Medulla oblongata (tissue), 1 donor: Measurements from ENCODE around the gene FSTL4.

ENCODE experiments used
- DNase-seq: peaks from one replicate; pipeline ENCODE4 v3.0.0-alpha.2; 2015; ENCODE audit errors: extremely low spot score

The FSTL4 gene

GRCh38 chr5:133266527-133266878, 345.8 kb downstream of the FSTL4 start:
- DNase-seq, result no peak

DNA sequence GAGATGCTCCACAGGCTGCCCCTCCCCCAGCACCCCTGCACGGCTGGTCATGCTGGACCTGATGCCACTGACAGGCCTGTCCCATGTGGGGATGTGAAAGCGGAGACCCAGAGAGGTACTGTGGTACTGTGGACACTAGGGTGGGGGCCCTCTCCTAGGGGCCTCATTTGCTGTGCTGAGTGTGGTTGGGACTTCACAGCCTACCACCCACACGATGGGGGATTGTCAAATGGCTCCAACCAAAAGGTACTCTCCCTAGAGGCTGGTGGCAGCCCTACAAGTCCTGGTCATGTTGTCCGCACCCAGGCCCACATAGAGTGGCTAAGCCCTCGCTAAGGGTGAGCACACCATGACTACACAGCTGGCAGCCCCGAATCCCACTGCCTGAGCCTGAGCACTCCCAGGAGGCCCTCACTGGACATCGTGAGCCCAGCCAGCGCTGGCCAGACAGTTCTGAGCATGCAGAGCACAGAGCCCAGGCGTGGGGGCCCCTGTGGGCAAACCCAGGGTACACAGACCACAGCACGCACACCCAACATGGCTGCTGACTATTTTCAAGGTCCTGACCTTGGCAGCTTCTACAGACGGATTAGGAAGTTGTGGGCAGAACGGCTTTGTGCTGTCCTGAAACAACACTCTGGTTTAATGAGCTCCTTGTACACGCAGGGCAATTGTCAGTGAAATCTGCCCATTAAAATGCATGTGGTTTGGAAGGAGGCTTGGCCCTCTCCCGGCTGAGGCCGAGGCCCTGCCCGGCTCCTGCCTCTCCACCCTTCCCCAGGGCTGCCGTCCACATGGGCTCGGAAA, 346.4 kb downstream of the FSTL4 start:
- no peak for DNase-seq

DNA sequence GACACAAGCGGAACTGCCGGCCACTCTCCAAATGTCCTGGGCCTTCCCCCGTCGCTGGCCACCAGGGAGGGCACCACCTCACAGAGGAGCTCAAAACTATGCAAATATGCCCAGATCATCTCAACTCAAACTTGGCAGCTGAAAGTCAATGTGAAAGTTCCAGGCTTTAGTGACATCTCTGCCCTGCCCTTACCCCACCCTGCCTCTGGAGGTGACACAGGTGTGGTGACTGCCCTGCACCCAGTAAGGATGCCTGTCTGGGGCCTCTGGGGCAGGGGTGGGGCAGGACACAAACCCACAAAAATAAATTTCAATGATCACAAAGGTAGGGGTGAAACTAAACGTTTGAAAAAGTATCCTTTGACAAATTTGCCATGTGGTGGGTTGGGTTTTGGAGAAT, 347.1 kb downstream of the FSTL4 start:
- no peak for DNase-seq

DNA sequence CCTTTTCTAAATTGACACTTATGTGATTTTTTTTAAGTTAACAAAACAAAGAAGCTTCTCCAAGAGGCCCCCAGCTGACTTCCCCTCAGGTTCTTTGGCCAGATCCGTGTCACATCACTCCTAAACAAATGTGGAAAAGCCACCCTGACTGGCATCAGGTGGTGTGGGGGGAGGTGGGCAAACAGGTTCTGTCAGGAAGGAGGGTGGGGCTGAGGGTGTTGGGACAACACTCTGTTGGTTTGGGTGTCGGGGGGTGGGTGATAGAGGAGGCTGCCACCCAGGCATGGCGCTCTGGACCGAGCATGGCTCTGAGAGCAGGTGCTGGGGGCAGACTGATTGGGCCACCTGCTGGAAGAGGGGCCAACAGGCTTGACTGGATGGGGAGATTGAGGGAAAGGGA, 349.7 kb downstream of the FSTL4 start:
- DNase-seq, result no peak

- DNase-seq, result no peak
Observed at GRCh38 chr5:133261993-133262392, 350.3 kb downstream of the FSTL4 start.

GRCh38 chr5:133260715-133261114, 351.6 kb downstream of the FSTL4 start:
- DNase-seq, result no peak

DNA sequence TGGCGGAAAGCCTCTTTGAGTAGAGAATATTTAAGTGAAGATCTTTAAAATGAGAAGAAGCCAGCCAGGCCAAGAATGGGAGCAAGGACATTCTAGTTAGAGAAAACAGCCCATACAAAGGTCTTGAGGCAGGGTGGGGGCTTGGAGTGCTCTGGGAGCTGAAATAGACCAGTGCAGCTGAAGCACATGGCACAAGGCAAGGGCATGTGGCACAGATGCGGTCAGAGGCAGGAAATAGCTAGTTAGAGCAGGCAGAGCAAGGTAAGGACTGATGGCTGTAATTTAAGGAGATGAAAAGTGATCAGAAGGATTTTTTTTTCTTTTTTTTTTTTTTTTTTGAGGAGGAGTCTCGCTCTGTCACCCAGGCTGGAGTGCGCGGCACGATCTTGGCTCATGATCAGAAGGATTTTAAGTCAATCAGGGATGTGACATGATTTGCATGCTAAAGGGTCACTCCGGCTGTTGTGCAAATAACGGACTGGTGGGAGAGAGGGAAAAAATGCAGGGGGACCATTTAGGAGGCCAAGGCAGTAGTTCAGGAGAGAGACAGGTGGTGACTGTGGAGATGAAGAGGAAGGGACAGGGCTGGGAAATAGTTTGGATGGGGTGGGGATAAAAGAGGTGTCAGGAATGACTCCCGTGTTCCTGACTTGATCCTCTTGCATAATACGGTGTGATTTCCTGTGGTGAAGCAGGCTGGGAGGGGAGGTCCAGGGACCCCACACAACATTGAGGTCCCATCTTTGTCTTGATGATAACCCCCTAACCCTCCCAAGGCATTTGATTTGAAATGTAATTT, 352.9 kb downstream of the FSTL4 start:
- no peak for DNase-seq

- no peak for DNase-seq
Observed at GRCh38 chr5:133257977-133258376, 354.4 kb downstream of the FSTL4 start.

GRCh38 chr5:133256276-133256675, 356.1 kb downstream of the FSTL4 start:
- DNase-seq, result no peak

- DNase-seq, result no peak
Observed at GRCh38 chr5:133254803-133255202, 357.5 kb downstream of the FSTL4 start.

- DNase-seq, result no peak
Observed at GRCh38 chr5:133253671-133254070, 358.7 kb downstream of the FSTL4 start.

DNA sequence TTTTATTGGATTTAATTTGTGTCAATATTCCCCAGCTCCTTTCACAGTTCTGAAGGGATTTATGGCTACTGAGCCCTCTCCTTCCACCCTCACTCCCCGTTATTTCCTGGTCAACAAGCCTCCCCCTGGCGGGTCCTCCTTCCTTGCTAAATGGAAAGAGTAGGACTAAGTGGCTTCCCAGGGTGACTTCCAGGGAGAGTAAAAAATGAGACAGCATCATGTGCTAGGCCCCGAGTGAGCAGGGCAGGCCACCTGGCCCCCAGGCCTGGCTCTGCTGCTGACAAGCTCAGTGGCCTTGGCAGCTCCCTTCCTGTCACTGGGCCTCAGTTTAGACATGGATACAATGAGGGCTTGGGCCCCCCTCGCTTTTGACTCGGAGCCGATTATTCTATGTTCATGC, 359.3 kb downstream of the FSTL4 start:
- no peak for DNase-seq

DNA sequence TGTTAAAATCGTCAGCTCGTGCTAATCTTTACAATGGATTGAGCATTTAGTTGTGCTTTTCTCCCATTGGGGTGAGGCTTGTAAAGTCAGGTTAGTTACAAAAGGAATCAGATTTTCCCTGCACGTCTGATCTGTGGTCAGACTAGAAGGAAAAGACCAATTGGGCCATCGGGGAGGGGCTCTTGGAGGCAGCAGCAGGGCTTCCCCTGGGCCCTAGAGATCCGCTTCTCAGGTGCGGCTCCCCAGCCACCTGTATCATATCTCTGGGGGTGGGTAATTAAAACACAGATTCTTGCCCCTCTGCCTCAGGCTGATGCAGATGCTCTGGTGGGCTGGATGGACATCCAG, 360.2 kb downstream of the FSTL4 start:
- no peak for DNase-seq

- no peak for DNase-seq
Observed at GRCh38 chr5:133251296-133252132, 360.8 kb downstream of the FSTL4 start.

DNA sequence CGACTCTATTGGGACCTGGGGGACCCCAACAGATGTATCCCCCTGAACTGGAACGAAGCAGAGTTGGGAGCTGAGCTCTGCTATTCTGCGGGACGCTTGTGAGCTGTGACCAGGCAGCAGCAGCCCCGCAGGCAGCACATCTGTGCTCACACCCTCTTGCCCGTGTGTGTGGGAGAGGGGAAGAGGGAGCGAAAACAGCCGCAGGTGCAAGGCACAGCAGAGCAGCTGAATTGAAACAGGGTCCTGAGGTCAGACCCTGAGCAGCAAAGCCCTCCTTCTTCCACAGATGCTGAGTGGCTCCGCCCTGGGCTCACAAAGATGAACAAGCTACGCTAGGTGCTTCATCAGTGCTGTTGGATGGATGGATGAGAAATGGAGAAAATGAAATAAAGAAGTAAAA, 361.8 kb downstream of the FSTL4 start:
- no peak for DNase-seq

DNA sequence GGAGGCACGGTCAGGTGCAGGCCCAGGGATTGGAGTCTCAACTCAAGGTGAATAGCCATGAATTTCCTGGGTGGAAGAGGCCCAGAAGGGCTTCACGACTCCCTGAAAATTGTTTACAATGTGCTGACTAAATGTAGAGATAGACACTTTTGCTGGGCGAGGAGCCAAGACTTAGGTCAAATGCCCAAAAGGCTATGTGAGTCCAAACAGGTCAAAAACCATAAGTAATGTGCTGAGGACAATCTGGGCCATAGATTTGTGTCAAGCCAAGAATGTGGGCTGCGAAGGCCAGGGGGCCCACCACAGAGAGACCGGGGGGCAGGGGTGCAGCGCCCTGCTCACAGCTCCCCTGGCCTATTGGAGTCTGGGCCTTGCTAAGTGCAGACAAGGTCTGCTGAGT, 362.7 kb downstream of the FSTL4 start:
- DNase-seq, result no peak

GRCh38 chr5:133247881-133248624, 364.3 kb downstream of the FSTL4 start:
- peak; percentile 21 for DNase-seq

- DNase-seq, result no peak
Observed at GRCh38 chr5:133247151-133247709, 365.1 kb downstream of the FSTL4 start.

- DNase-seq, result no peak
Observed at GRCh38 chr5:133246376-133247150, 365.8 kb downstream of the FSTL4 start.

- DNase-seq, result no peak
Observed at GRCh38 chr5:133246053-133246370, 366.3 kb downstream of the FSTL4 start.
